GM10248 (cell line): ENCODE data around the gene SH3BP4.

Source experiments
- CTCF ChIA-PET: fragments of 300-600 bp; sonication (Branson Sonifier 250); formaldehyde crosslinking; extraction: SDS; loops from one replicate; lab custom pipeline; 2021; ENCODE audit warnings: antibody characterized with exemption; lab: Yijun Ruan, JAX
- POLR2A ChIA-PET: fragments of 350-650 bp; sonication (Branson Sonifier 250); formaldehyde crosslinking; extraction: SDS; loops from one replicate; lab custom pipeline; 2020; ENCODE audit warnings: antibody characterized with exemption; lab: Yijun Ruan, JAX
- DNase-seq: peaks from one replicate; pipeline ENCODE4 v3.0.0; 2012; ENCODE audit errors: extremely low spot score
- TF ChIP-seq, protein P1 (sequence below): IDR thresholded peaks from 2 replicates; pipeline ENCODE4 v1.5.1; 2012; ENCODE audit warnings: mild to moderate bottlenecking, low read depth; ENCODE audit errors: extremely low read depth, missing control alignments, control extremely low read depth

SH3BP4 gene

DNA sequence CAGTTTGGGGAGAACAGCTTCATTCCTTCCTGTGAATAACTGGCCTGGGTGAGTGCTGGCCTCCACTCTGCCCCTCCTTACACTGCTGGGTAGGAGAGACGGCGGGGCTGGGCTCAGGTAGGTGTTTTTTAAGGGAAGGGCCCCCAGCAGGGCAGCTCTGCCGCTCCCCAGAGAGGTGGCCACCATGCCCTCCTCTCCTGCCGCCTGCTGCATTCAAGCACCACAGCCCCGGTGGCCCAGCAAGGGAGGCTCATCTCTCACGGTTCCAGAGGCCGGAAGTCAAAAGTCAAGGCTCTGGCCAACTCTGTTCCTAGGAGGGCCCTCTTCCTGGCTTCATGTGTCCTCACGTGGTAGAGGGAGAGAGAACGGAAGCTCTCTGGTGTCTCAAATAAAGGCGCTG is 81.1 kb downstream of the SH3BP4 start:
- POLR2A ChIA-PET, result no interaction called here
- CTCF ChIA-PET, result no interaction called here
- no peak for DNase-seq
- TF ChIP-seq, protein P1, sequence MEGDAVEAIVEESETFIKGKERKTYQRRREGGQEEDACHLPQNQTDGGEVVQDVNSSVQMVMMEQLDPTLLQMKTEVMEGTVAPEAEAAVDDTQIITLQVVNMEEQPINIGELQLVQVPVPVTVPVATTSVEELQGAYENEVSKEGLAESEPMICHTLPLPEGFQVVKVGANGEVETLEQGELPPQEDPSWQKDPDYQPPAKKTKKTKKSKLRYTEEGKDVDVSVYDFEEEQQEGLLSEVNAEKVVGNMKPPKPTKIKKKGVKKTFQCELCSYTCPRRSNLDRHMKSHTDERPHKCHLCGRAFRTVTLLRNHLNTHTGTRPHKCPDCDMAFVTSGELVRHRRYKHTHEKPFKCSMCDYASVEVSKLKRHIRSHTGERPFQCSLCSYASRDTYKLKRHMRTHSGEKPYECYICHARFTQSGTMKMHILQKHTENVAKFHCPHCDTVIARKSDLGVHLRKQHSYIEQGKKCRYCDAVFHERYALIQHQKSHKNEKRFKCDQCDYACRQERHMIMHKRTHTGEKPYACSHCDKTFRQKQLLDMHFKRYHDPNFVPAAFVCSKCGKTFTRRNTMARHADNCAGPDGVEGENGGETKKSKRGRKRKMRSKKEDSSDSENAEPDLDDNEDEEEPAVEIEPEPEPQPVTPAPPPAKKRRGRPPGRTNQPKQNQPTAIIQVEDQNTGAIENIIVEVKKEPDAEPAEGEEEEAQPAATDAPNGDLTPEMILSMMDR, result no peak

GRCh38 chr2:235034265-235035118 is 82.7 kb downstream of the SH3BP4 start:
- TF ChIP-seq, protein P1, result no peak
- ChIA-PET POLR2A (no interaction called here), CTCF (interaction anchor here (1.1 kb wide), 1 partner anchor 9 kb away, joined by 3 read pairs; no protein-coding TSS in a partner anchor)
- DNase-seq, result no peak

GRCh38 chr2:235037604-235038166 is 85.9 kb downstream of the SH3BP4 start:
- ChIA-PET CTCF (no interaction called here), POLR2A (no interaction called here)
- TF ChIP-seq, protein P1, result no peak
- DNase-seq, result no peak

DNA sequence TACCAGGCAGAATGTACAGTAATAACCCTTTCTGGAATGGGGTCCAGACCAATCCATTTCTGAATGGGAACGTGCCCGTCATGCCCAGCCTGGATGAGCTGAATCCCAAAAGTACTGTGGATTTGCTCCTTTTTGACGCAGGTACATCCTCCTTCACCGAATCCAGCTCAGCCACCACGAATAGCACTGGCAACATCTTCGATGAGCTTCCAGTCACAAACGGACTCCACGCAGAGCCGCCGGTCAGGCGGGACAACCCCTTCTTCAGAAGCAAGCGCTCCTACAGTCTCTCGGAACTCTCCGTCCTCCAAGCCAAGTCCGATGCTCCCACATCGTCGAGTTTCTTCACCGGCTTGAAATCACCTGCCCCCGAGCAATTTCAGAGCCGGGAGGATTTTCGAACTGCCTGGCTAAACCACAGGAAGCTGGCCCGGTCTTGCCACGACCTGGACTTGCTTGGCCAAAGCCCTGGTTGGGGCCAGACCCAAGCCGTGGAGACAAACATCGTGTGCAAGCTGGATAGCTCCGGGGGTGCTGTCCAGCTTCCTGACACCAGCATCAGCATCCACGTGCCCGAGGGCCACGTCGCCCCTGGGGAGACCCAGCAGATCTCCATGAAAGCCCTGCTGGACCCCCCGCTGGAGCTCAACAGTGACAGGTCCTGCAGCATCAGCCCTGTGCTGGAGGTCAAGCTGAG is 89.6 kb downstream of the SH3BP4 start:
- no peak for DNase-seq
- ChIA-PET POLR2A (no interaction called here), CTCF (no interaction called here)
- TF ChIP-seq, protein P1, result no peak

DNA sequence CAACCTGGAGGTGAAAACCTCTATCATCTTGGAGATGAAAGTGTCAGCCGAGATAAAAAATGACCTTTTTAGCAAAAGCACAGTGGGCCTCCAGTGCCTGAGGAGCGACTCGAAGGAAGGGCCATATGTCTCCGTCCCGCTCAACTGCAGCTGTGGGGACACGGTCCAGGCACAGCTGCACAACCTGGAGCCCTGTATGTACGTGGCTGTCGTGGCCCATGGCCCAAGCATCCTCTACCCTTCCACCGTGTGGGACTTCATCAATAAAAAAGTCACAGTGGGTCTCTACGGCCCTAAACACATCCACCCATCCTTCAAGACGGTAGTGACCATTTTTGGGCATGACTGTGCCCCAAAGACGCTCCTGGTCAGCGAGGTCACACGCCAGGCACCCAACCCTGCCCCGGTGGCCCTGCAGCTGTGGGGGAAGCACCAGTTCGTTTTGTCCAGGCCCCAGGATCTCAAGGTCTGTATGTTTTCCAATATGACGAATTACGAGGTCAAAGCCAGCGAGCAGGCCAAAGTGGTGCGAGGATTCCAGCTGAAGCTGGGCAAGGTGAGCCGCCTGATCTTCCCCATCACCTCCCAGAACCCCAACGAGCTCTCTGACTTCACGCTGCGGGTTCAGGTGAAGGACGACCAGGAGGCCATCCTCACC is 90.2 kb downstream of the SH3BP4 start:
- ChIA-PET POLR2A (no interaction called here), CTCF (no interaction called here)
- DNase-seq, result no peak
- TF ChIP-seq, protein P1, result no peak

GRCh38 chr2:235042576-235043515 is 91.0 kb downstream of the SH3BP4 start:
- CTCF ChIA-PET, result no interaction called here
- POLR2A ChIA-PET, result no interaction called here
- DNase-seq, result no peak
- TF ChIP-seq, protein P1, result no peak
